ENCODE data around the gene SHCBP1L. TPM values are rescaled to one million over a fixed set of nuclear protein-coding genes. Genes with fewer than 3 reads are reported as not detected.

SHCBP1L gene
- total RNA-seq, 4 donors from 2014 or later = 1.0 TPM; not detected in 3

DNA sequence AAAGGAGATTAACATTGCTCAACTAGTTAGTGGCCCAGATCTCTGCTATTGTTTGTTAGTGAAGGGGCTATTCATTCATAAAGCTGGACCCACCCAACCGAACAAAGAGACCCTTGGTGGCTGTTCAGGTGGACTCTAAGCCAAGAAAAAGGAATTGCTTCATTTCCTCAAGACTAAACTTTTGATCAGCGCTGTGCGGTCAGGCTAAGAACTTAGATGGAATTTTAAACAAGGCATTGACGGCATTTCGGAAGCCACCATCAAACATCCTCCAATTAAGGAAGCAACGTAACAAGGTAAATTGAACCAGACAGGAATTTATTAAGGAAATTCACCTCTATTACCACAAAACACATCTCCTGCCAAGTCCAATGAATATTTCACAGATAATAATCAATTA is 19.9 kb upstream of the SHCBP1L start:
- Histone ChIP-seq H3K27ac (no peak overlapping the region), H3K9me3 (no peaks in the 10 kb centered on the region), H3K4me3 (no peak overlapping the region), H3K36me3 (no peaks in the 10 kb centered on the region), H3K4me1 (no peaks in the 10 kb centered on the region), H3K27me3 (no peaks in the 10 kb centered on the region)
- TF ChIP-seq, protein P1, sequence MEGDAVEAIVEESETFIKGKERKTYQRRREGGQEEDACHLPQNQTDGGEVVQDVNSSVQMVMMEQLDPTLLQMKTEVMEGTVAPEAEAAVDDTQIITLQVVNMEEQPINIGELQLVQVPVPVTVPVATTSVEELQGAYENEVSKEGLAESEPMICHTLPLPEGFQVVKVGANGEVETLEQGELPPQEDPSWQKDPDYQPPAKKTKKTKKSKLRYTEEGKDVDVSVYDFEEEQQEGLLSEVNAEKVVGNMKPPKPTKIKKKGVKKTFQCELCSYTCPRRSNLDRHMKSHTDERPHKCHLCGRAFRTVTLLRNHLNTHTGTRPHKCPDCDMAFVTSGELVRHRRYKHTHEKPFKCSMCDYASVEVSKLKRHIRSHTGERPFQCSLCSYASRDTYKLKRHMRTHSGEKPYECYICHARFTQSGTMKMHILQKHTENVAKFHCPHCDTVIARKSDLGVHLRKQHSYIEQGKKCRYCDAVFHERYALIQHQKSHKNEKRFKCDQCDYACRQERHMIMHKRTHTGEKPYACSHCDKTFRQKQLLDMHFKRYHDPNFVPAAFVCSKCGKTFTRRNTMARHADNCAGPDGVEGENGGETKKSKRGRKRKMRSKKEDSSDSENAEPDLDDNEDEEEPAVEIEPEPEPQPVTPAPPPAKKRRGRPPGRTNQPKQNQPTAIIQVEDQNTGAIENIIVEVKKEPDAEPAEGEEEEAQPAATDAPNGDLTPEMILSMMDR (IDR thresholded peaks at IDR 0.05) = no peak
- no peak for TF ChIP-seq POLR2A (IDR thresholded peaks at IDR 0.05)
- intact Hi-C loops (cut with DNase I; ENCODE audit: low total_unique reads) = no loop called here
- DNase-seq = no peak

DNA sequence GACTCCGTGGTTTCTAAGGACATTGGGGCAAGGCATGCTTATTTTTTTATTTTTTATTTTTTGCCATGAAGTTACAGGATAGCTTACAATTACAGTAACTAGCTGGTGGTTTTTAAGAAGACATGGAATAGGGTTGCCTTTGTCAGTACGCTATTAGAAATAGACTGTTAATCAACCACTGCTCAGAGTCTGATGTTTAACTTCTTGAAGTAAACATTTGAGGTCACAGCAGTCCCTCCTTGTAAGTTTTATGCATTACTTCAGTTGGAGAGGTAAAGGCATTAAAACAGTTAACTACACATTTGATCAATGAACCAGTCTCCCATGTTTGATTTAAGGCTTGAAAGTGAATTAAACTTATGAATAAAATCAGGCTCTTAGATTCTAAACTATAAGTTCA is 19.3 kb upstream of the SHCBP1L start:
- Histone ChIP-seq H3K27me3 (no peaks in the 10 kb centered on the region), H3K9me3 (no peaks in the 10 kb centered on the region), H3K4me1 (no peaks in the 10 kb centered on the region), H3K36me3 (no peaks in the 10 kb centered on the region), H3K27ac (no peak overlapping the region), H3K4me3 (no peak overlapping the region)
- TF ChIP-seq, protein P1 (IDR thresholded peaks at IDR 0.05) = no peak
- TF ChIP-seq POLR2A (IDR thresholded peaks at IDR 0.05) = no peak
- intact Hi-C loops (cut with DNase I; ENCODE audit: low total_unique reads) = no loop called here
- no peak for DNase-seq

GRCh38 chr1:182971219-182971618 is 18.3 kb upstream of the SHCBP1L start:
- Histone ChIP-seq H3K27me3 (no peaks in the 10 kb centered on the region), H3K9me3 (no peaks in the 10 kb centered on the region), H3K27ac (no peak overlapping the region), H3K4me1 (no peaks in the 10 kb centered on the region), H3K36me3 (no peaks in the 10 kb centered on the region), H3K4me3 (no peak overlapping the region)
- intact Hi-C loops (cut with DNase I; ENCODE audit: low total_unique reads) = no loop called here
- DNase-seq = no peak
- TF ChIP-seq POLR2A (IDR thresholded peaks at IDR 0.05) = no peak
- TF ChIP-seq, protein P1 (IDR thresholded peaks at IDR 0.05) = no peak

DNA sequence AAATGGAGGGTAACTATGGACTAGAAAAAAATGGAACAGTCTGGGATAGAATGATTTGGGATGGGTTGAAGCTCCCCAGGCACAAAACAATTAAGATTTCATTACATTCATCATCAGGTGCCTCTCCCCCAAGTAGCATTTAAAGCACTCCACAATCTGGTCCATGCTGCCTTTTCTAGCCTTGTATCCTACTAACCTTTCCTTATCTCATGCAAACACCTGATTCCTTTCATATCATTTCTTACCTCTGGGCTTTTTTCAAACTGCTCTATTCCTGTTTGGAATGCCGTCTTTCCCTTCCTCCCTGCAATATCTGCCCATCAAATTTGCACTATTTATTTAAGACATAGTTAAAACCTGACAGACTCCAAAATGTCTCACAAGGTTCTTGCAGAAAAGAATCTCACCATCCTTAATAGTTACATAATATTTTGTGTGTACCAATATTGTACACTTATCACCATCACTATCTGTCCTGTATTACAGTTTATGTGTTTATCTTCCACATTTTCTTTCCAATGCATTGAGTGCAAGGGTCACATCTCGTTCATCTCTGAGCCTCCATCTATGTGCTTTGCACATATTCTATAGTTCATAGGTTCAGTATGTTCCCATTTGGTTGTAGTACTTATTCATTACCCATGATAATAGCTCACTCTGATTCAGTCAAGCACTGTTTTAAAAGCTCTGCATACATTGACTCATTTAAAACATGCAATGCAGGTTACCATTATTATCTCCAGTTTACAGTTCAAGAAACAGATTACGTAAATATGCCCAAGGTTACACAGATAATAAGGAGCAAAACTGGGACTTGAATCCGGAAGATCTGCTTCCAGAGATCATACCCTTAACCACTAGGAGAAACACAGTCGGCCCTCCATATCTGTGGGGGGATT is 16.1 kb upstream of the SHCBP1L start:
- Histone ChIP-seq H3K4me3 (no peak overlapping the region), H3K27me3 (no peaks in the 10 kb centered on the region), H3K4me1 (no peaks in the 10 kb centered on the region), H3K9me3 (no peaks in the 10 kb centered on the region), H3K36me3 (no peaks in the 10 kb centered on the region), H3K27ac (no peak overlapping the region)
- no peak for DNase-seq
- intact Hi-C loops (cut with DNase I; ENCODE audit: low total_unique reads) = no loop called here
- TF ChIP-seq POLR2A (IDR thresholded peaks at IDR 0.05) = no peak
- TF ChIP-seq, protein P1 (IDR thresholded peaks at IDR 0.05) = no peak

DNA sequence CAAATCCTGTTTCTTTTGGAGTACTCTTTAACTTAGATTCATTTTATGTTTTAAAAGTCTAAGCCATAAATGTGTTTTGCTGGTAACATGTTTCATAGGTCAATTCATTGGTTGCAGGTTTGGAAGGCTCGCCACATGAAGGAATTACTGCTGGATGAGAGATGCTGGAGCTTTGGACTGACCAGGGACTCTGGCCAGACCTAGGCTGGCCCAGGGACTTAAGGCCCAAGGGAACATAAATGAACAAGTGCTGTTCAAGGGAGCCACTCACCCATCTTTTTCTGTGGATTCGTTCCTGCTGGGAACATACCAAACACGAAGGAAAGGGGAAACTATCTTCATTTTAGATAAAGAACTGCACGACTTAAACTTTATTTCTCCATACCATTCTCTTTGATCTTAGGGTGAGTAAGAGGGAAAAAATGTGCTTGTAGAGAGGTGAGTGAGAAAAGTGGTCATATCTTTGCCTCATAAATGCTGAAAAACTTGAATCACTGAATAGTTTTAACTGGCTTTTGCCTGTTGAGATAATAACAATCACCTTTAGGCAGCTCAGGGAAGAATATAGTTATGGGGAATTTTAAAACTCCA is 15.3 kb upstream of the SHCBP1L start:
- no peak for DNase-seq
- Histone ChIP-seq H3K36me3 (no peaks in the 10 kb centered on the region), H3K27me3 (no peaks in the 10 kb centered on the region), H3K27ac (no peak overlapping the region), H3K9me3 (no peaks in the 10 kb centered on the region), H3K4me1 (no peaks in the 10 kb centered on the region), H3K4me3 (no peak overlapping the region)
- TF ChIP-seq POLR2A (IDR thresholded peaks at IDR 0.05) = no peak
- TF ChIP-seq, protein P1 (IDR thresholded peaks at IDR 0.05) = no peak
- intact Hi-C loops (cut with DNase I; ENCODE audit: low total_unique reads) = no loop called here

All from uterus (tissue), 4 donors.